GM06990 (cell line): Measurements from ENCODE around the gene ARGFX.

Source experiments
- DNase-seq: peaks from one replicate; pipeline ENCODE4 v3.0.0-alpha.2; 2011; ENCODE audit not compliant: insufficient read length; ENCODE audit errors: extremely low read depth
- H3K27me3 ChIP-seq: replicated peaks from 2 replicates; pipeline ENCODE4 v1.6.0; 2011; ENCODE audit warnings: low read length; ENCODE audit not compliant: control insufficient read depth, insufficient read depth
- H3K36me3 ChIP-seq: 2 replicates; pipeline ENCODE4 v1.5.1; 2011; ENCODE audit warnings: low read length; ENCODE audit not compliant: control insufficient read depth, insufficient read depth
- H3K4me3 ChIP-seq: replicated peaks from 2 replicates; pipeline ENCODE4 v1.5.1; 2011; ENCODE audit warnings: low read depth, mild to moderate bottlenecking, control low read depth, low read length
- CTCF ChIP-seq: IDR thresholded peaks from 2 replicates; pipeline ENCODE4 v1.5.1; 2011; ENCODE audit warnings: low read length, control low read depth, mild to moderate bottlenecking, inconsistent platforms; ENCODE audit not compliant: insufficient read depth, poor library complexity, severe bottlenecking

ARGFX gene

DNA sequence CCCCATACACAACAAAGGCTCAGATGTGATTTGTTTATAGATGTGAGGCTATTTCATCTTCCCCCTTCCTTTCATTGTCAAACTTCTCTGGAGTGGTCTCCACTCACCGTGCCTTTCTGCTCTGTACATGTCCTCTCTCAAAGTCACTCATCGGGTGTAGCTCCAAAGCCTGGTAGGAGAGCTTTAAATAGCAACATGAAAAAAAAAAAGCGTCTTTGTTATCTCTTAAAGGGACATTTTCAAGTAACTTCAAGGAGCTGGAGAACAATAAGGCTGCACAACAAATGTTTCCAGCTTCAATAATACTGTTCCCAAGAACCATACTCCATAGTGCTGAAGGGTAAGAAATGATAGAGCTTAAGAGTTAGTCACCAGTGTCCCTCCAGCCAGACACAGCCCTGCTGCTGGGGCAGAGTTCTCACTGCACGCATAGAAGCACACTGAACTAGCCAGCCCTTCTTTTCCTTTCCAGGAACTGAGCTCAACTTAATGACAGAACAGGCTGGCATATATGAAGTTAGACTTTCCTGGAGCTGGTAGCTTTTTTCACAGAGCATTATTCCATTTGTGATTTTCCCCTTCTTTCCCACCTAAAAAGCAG, 33.6 kb downstream of the ARGFX start:
- Histone ChIP-seq H3K4me3 (no peak overlapping the region), H3K27me3 (no peaks in the 10 kb centered on the region), H3K36me3 (no peaks in the 10 kb centered on the region)
- no peak for DNase-seq
- no peak for TF ChIP-seq CTCF

- TF ChIP-seq CTCF, result no peak
- DNase-seq, result no peak
- H3K27me3 ChIP-seq, result no peaks in the 10 kb centered on the region
- no peak overlapping the region for H3K4me3 ChIP-seq
- H3K36me3 ChIP-seq, result no peaks in the 10 kb centered on the region
Measured at GRCh38 chr3:121604759-121605158, 37.0 kb downstream of the ARGFX start.

DNA sequence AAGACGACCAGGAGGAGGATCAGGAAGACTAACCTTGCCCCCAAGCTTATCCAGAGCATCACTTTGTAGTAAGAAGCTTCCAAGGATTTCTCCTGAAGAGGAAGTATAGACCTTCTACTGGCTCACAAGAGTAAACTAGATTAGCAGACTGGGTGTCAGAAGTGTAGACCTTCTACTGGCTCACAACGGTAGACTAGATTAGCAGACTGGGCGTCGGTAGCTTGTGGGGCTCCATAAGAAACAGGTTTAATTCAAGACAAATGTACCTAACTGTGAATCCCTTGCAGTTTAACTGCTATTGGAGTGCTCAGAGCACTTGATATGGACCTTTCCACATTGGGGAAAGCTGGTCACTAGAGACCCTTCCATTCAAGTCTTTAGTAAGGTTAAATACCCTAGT, 38.4 kb downstream of the ARGFX start:
- Histone ChIP-seq H3K4me3 (no peak overlapping the region), H3K36me3 (no peaks in the 10 kb centered on the region), H3K27me3 (no peaks in the 10 kb centered on the region)
- no peak for TF ChIP-seq CTCF
- DNase-seq, result no peak
